IPS-11a (cell line): ENCODE measurements around the gene CALU.

Experiments used
- H3K4me3 ChIP-seq: one replicate; pipeline ENCODE4 v1.5.1; 2013; ENCODE audit warnings: low read depth, low read length, control low read depth

Gene CALU

GRCh38 chr7:128721376-128721775 lies 17.8 kb upstream of the CALU start:
- H3K4me3 ChIP-seq: no peak overlapping the region

GRCh38 chr7:128724743-128725142 lies 14.4 kb upstream of the CALU start:
- no peak overlapping the region for H3K4me3 ChIP-seq

GRCh38 chr7:128725531-128725930 lies 13.6 kb upstream of the CALU start:
- no peak overlapping the region for H3K4me3 ChIP-seq

DNA sequence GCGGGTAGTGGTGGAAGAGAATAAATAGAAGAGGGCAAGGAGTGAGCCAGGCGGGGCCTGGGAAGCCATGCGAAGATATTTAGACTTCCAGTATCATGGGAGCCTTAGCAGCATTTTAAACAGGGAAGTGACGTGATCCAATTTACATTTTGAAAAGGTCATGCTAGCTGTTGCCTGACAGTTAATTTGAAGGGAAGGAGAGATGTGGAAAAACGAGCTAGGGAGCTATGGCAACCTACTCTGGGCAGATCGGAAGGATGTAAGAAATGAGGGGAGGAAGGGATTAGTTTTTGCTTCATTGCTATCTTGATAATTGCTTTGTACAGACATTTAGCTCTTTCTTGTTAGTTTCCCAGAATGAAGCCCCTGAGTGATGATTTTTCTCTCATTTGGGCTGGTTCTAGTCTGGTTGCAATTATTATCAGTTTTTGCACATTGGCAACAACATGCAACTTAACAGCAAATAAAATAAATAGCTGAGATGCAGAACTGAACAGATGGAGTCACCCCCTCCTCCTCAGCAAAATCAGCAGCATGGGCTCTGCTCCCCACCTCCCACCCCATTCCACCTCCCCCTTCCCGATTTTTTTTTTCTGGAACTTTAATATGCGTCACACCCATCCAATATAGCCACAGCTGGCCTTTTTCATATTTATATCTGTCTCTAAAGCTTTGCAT lies 13.0 kb upstream of the CALU start:
- no peak overlapping the region for H3K4me3 ChIP-seq

DNA sequence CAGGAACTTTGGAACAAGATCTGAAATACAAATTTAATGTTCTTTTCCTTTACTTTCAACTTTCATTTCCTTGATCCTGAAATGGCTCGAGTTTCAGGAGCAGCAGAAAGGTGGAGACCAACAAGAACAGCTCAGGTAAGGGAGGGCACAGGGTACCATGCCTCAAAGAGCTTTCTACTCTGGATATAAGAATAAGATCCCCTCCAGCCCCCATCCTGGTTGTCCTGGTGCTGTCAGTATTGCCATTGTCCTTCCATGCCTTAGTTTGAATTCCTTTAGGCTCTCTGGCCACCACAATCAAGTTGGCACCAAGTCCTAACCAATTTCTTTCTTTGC lies 12.5 kb upstream of the CALU start:
- H3K4me3 ChIP-seq: no peak overlapping the region

- no peak overlapping the region for H3K4me3 ChIP-seq
Observed at GRCh38 chr7:128727239-128727638, 11.9 kb upstream of the CALU start.

- H3K4me3 ChIP-seq: no peak overlapping the region
Observed at GRCh38 chr7:128728598-128728997, 10.6 kb upstream of the CALU start.

DNA sequence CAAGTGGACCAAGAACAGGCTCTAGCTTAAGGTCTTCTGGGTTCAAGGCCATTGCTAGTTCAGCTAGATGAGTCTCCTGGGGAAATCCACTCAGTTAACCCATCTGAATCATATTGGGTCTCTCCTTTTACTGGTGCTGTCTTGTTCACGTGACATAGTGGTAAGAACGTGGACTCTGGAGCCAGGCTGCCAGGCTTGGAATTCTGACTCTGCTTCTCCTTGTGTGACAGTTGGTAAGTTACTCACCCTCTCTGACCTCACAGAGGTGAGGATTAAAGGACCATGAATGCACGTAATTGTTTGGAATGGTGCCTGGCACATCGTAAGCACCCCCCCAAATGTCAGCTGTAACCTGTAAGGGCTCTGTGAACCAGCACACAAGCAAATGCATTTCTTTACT lies 9.7 kb upstream of the CALU start:
- H3K4me3 ChIP-seq: no peak overlapping the region

GRCh38 chr7:128731184-128731583 lies 8.0 kb upstream of the CALU start:
- H3K4me3 ChIP-seq: no peak overlapping the region

- no peak overlapping the region for H3K4me3 ChIP-seq
Observed at GRCh38 chr7:128732521-128733277, 6.5 kb upstream of the CALU start.

DNA sequence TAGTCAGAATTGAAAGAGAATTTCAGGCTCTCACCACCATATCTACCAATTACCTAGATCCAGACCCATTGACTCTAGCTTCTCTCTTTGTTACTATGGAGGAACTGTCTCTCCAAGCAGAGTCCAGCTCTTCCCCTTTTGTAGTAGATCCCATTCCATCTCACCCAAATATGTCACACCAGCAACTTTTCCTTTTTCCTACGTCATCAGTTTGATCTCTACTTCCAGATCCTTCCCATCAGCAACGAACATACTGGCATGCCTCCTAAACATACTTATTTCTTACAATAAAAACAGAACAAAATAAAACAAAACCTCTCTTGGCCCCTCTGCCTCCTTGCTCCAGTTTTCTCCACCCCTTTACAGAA lies 5.9 kb upstream of the CALU start:
- no peak overlapping the region for H3K4me3 ChIP-seq

DNA sequence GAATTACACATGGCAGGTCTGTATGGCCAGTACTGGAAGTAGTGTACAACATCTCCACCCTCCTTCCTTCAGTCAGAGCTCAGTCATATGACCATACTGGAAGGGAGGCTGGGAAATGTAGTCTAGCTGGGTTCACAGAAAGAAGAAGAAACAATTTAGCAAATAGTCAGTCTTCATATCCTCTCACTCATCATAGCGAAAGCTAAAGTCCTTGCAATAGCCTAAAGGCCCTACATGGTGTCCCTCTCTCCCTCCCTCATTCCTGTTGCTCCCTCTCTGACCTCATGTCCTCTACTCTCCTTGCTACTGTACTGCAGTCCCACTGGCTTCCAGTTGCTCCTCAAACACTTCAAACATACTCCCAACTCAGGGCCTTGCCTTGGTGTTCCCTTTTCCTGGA lies 4.3 kb upstream of the CALU start:
- no peak overlapping the region for H3K4me3 ChIP-seq

DNA sequence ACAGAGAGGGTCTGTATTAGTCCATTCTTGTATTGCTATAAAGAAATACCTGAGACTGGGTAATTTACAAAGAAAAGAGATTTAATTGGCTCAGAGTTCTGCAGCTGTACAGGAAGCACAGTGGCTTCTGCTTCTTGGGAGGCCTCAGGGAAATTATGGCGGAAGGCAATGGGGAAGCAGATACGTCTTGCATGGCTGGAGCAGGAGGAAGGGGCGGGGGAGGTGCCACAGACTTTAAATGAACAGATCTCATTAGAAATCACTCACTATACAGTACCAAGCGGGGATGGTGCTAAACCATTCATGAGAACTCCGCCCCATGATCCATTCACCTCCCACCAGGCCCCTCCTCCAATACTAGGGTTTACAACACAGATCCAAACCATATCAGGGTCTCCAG lies 3.7 kb upstream of the CALU start:
- H3K4me3 ChIP-seq: no peak overlapping the region

DNA sequence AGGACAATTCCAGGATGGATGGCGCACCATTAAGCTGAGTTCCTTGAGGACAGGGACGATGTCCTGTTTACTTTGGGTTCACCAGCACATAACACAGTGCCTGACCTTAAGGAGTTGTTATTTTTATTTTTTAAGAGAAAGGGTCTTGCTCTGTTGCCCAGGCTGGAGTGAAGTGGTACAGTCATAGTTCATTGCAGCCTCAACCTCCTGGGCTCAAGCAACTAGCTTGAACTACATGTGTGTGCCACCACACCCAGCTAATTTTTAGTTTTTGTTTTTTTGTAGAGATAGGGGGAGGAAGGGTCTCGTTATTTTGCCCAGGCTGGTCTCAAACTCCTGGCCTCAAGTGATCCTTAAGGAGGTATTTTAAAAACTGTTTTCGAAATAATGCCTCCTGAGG lies 1.7 kb upstream of the CALU start:
- no peak overlapping the region for H3K4me3 ChIP-seq

DNA sequence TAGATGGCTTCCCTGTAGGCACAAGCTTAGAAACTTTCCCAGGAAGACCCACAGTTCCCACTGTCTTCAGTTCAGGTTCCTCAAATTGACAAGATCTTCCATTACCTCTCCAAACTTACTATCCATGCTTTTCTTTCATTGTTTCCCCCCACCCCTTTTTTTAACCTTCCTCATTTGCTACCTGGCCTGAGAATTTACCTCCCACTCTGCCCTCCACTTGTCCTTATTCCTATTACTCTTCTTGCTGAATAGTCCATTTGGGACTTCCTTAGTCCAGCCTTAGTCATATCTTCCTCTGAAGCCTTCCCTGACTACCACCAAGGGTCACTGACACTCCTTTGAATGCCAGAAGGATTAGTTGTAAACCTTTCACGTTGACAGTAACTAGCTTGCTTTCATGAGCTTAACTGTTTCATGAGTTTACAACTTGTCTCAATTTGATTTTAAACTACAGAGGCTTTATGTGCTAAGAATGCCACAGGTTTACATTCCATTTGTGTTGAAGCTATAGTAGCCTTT lies 1.2 kb upstream of the CALU start:
- H3K4me3 ChIP-seq: no peak overlapping the region

DNA sequence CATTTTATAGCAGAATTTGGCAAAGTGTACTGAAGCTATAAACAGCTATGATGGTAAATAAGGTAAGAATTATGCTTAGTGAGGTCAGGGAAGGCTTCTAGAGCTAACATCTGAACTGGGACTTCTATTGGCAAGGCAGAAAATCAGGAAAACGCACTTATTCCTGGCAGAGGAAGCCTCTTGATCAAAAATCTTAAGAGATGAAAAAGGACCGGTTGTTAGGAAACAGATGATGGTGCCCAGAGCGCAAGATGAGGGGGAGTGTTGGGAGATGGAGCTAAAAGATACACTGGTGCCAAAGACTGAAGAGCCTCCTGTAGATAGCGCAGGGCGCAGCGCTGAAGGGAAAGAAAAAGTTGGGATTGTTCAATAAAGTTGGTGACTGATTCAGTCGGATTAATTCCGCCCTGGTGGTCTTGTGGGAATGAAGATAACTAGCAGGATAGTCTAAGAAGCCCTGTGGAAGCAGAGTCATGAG lies 550 bp upstream of the CALU start:
- peak overlapping the region; percentile 92 for H3K4me3 ChIP-seq

DNA sequence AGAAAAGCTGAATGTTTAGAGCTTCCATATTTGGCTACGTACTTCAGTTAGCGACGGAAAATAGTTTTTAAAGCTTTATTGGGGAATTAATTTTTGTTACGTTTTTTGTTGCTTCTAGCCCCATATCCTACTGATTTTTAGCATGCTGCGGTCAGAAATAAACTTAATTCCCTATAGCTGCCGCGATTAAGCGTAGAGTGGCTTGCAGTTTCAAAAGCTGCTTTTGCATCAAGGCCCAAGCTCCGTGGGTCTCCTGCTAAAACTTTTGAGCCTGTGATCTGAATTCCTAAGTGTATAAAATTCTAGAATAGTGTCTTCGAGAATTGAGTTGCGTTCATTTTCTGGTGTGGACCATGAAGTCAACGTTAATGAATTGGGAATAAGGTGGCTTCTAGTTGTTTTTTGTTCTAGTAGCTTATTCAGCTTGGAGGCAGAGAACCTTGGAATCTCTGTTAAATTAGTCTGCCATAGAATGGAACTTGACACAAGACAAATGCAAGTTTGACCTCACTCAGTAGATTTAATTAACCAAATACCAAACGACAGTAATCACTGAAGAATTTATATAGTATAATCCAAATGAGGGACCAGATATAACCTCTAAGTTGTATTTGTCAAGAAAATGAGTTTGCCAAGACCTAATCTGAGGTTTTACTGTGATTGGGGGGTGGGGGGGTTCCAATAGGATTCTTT lies 977 bp downstream of the CALU start:
- peak overlapping the region; percentile 92 for H3K4me3 ChIP-seq

DNA sequence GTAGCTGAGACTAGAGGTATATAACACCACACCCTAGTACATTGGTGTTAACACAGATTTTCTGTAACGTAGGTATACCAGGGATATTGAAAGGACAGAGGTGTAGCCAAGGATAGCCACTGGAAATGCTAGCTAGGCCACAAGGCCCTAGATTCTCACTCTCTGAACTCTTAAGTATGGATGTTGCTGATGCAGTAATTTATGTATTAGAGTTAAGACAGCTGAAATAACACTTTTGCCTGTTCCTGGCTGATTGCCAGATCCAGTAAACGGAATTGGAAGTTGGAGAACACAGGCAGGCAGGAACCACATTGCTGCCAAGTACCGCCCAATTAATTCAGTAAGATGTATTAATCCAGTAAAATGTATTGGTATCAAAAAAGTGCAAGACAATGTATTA lies 1.8 kb downstream of the CALU start:
- no peak overlapping the region for H3K4me3 ChIP-seq

- H3K4me3 ChIP-seq: no peak overlapping the region
Observed at GRCh38 chr7:128741491-128741890, 2.3 kb downstream of the CALU start.

DNA sequence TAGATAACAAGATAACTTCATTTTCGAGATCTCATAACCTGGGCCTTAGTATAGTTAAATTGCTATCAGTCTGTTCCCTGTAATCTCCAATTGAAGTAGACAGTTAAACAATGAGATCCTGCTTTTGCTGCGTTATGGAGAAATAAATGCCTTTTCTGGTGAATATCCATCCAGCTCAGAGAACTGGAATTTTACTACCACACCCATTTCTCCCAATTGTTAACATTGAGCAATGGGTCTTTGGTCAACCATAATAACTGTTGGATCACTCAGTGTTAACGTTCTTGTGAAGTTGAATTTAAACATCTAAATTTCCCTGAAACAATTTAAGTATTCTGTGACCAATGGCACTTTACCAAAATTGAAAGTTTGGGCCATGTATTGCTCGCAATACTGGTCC lies 3.0 kb downstream of the CALU start:
- no peak overlapping the region for H3K4me3 ChIP-seq

DNA sequence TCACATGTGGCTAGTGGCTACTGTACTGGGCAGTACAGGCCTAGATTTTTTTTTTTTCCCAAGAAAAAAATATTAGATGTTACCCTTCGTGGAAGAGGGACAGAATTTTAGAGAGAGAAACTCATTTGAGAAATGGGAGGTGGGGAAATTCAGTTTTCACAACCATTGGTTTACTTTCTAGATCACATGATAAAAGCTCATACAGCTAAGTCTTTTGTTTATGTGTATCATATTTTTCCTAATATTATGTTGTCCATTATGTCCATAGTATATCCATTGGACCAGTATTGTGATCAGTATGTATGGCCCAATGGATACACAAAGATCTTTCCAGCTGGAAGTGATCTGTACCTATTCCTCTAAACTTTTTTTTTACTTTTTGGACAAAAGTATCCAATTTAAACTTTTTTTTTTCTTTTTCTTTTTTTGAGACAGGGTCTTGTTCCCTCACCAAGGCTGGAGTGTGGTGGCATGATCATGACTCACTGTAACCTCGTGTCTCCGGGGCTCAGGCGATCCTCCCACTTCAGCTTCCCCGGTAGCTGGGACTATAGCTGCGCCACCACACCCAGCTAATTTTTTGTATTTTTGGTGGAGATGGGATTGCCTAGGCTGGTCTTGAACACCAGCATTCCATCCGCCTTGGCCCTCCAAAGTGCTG lies 4.1 kb downstream of the CALU start:
- no peak overlapping the region for H3K4me3 ChIP-seq
